Skeletal muscle cell (primary cell): ENCODE measurements around the gene CACNB1.
"Not testable (repeated sequence)": the region's sequence is repeated elsewhere in the genome, so short reads cannot be mapped to it uniquely, and the experiment has no call there.

Experiments used
- DNase-seq: peaks from one replicate; pipeline ENCODE4 v3.0.0-alpha.2; 2010; ENCODE audit warnings: low read depth
- H3K4me3 ChIP-seq: 2 replicates; pipeline ENCODE4 v1.5.1; 2011; ENCODE audit warnings: low read depth, mild to moderate bottlenecking, control low read depth, low read length, moderate library complexity

The CACNB1 gene

DNA sequence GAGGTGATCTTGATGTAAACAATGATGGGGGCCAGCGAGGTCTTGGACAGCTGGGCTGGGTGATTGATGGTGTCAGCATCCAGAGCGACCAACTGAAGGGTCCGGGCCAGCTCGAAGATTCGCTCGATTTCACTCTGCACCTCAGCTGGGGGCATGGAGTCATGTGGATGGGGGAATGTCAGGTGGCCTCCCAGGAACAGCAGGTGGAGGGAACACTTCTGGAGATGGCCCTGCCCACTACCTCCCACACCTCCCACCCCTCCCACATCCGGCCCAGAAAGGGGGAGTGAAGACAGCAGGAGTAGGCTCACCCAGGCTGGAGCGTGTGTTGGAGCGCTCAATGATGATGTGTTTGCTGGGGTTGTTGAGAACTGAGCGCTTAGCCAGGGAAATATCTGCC, 13.7 kb downstream of the CACNB1 start:
- DNase-seq: no peak
- H3K4me3 ChIP-seq: no peak overlapping the region

DNA sequence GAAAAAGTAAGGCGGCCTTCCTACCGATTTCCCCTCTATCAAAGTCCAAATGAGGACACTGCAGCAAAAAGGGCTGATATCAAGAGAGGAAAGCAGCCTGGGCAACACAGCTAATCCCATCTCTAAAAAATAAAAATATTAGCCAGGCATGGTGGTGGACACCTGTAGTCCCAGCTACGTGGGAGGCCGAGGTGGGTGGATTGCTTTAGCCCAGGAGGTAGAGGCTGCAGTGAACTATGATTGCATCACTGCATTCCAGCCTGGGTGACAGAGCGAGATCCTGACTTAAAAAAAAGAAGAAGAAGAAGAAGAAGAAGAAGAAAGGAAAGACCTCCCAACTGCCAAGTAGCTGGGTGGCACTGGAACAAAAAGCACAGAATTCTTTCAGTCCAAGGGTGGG, 14.4 kb downstream of the CACNB1 start:
- no peak overlapping the region for H3K4me3 ChIP-seq
- DNase-seq: no peak

DNA sequence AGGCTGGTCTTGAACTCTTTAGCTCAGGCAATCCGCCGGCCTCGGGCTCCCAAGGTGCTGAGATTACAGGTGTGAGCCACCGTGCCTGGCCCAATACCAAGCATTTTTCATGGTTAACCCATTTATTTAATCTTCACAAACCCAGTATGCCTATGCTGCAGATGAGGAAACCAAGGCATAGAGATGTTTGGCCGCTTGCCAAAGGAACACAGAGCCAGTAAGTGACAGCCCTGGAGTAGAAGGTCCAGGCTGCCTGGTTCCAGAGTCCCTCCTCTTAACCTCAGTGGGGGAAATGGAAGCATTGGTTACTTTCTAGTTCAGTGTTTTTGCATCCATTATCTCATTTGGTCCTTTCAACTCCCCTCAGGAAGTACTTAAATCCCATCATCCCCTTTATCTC, 16.2 kb downstream of the CACNB1 start:
- DNase-seq: no peak
- no peak overlapping the region for H3K4me3 ChIP-seq

DNA sequence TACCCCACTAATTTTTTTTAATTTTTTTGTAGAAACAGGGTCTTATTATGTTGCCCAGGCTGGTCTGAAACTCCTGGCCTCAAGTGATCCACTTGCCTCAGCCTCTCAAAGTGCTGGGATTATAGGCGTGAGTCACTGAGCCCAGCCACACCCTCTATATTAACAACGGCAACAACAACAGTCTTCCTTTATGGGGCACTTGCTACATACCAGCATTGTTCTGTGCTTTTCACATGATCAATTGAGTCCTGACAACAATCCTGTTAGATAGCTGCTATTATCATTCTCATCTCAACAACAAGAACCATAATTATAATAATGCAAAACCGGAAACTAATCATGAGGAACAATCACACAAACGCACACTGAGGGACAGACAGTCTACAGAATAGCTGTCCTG, 18.9 kb downstream of the CACNB1 start:
- H3K4me3 ChIP-seq: no peak overlapping the region
- DNase-seq: no peak

DNA sequence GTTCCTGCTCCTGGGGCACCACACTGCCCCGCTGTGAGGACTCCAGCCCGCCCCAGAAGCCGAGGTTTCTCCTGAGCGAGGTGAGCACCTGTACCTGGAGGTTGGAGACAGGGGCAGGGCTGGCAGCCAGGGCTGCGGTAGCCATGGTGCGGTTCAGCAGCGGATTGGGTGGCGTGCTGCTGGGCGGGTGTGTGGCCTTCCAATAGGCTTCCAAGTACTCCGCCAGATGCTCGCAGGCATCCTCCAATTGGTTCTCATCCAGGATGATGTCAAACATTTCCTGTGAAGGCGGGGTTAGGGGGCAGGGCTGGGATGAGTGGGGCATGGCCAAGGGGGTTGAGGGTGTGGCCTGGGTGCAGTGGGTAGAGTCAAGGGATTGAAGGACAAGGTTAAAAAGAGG, 20.2 kb downstream of the CACNB1 start:
- no peak for DNase-seq

DNA sequence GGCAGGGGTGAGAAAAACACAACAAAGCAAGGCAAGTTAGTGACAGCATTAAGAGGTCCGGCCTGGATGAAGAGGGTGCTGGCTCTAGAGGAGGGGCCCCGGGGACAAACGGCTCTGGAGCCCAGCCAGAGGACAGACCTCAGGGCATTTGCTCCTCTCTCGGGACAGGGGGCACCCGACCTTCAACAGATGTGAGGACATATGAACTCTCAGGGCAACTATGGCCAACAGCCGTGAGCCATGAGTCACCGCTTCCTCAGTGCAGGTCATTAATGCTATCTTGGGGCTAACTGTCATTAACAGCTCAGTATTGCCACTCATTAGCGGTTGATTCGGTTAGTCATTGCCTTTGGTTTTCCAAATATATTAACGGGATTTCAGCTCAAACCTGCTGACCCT, 21.8 kb downstream of the CACNB1 start:
- no peak for DNase-seq
- no peak overlapping the region for H3K4me3 ChIP-seq

More for the DNA sequence above, 20.2 kb downstream of the CACNB1 start:
- H3K4me3 ChIP-seq: no peak overlapping the region

DNA sequence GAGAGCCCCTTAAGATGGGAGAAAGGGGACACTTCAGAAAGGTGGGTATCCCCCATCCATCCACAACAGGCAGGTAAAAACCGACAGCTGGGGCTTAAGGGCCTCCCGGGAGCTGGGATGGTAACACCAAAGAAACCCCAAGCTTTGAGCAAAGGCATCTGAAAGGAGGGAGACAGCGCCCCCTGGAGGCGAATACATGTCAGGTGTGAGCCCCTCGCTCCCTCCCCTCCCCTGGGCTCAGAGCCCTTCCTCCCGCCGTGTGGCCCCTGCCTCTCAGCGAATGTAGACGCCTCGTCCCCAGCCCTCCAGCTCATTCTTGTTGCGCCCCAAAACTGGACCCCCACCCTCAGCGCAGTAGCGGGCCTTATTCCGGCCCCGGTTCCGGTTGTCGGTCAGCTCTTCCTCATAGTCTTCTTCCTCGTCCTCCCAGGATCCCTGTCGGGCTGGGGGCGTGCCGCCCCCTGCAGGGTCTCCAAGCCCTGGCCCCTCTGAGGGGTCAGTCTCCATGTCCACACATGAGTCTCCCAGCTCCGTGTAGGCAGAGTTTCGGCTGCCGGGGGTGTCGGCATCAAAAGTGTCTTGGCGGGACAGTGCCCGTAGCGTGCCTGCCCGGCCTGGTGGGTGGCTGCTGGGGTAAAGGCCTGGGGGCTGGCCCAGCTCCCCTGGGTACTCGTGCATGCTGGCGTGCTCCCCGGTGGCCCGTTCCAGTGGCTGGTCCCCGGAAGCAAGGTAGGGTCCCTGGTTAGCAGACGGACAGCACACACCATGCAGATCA, 22.4 kb downstream of the CACNB1 start:
- H3K4me3 ChIP-seq: no peak overlapping the region
- no peak for DNase-seq

DNA sequence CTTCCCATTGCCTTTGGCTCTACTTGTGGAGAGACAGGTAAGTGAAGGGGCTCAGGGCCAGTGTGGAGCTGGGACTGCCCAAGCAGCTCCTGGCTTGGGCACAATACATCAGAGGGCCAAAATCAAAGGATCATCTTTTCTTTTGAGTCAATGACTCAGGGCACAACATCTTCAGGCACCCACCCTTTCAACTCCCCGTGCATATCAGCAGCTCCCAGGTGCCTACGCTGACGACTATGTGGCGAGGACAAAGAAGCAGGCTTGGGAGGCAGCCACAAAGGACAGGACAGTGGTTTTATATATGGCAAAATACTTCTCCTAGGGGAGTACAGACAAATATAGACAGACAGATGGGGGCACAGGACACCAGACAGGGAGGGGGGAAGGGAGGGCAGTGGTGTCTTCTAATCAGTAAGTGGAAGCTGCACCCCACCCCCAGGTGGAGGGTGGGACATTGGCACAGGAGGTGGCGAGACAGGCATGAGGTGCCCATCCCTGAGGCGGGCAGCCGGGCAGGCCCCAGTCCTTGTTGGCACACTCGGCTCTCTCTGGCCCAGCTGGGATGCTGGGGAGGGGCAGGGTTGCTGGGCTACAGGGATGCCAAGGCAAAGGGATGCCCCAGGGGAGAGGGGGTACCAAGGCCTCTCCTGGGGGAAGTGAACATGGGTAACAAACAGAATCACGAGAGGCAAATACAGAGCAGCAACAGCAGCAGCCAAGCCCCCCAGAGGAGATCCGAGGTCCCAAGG, 23.8 kb downstream of the CACNB1 start:
- H3K4me3 ChIP-seq: no peak overlapping the region
- no peak for DNase-seq

DNA sequence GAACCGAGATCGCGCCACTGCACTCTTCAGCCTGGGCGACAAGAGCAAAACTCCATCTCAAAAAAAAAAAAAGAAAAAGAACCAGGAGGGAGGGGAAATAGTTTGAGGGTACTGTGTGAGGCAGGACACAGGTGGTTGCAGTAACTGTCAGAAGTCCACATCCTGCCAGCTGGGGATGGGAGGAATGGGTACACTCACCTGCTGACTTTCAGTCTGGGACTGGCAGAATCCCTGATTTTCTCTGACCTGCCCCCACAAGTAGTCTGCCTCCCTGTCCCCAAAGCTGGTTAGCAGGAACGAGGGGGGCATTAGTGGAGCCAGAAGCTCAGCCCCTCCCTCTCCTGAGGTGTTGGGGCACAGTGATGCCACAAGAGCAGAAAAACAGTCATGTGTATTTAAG, 24.4 kb downstream of the CACNB1 start:
- DNase-seq: no peak

DNA sequence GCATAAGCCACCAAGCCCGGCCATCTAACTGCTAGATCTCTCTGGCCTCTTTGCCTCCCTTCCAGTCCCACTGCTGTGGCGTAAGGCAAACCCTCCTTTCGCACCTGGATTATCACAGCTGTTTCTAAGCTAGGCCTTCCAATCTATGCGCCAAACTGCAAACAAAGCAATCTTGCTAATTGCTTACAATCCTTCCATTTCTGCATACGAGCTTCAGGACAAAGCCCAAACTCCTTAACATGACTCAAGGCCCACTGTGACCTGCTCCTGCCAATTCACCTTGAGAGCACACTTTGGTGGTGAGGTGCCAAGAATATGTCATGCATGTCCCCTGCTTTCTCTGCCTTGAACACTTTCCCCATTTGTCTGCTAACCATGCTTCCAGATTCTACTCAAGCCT, 25.5 kb downstream of the CACNB1 start:
- DNase-seq: no peak
- no peak overlapping the region for H3K4me3 ChIP-seq

More for the DNA sequence above, 24.4 kb downstream of the CACNB1 start:
- H3K4me3 ChIP-seq: no peak overlapping the region

DNA sequence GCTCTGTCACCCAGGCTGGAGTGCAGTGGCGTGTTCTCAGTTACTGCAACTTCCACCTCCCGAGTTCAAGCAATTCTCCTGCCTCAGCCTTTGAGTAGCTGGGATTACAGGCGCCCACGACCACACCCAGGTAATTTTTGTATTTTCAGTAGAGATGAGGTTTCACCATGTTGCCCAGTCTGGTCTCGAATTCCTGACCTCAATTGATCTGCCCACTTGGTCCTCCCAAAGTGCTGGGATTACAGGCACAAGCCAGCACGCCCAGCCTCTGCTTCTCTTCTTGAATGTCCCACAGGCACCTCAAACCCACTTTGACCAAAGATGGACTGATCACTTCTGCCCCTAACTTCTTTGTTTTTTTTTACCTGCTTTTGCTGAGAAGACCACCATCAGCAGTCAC, 26.9 kb downstream of the CACNB1 start:
- H3K4me3 ChIP-seq: no peak overlapping the region
- DNase-seq: no peak

DNA sequence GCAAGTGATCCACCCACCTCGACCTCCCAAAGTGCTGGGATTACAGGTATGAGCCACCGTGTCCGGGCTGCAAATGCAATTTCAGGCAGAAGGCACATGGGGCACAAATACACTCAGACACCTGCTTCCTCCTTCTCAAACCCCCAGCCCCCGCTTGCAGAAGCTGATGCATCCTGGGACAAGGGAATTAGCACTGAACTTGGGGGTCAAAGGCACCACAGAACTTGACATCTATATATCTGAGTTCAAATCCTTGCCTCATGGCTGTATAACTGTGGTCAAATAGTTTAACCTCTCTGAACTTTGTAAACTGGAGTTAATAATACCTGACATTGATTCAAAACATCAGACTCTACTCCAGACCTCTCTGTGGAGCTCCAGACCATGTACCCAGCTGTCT, 27.4 kb downstream of the CACNB1 start:
- no peak overlapping the region for H3K4me3 ChIP-seq

DNA sequence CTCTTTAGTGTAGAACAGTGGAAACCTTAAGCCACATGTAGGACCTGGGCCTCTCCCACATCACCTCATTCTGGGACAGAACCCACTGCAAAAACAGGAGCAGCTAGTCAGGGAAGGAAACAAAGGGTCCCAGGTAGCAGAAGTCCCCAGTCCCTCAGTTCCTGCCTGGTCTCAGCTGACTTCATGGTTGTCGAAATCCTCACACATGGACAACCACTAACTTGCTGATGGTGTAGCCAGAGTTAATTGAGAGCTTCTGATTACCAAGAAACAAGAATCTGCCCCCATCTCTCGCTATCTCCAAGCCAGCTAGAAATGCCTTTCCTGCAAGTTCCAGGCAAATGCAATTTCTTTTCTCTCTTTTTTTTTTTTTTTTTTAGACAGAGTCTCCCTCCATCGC, 28.0 kb downstream of the CACNB1 start:
- H3K4me3 ChIP-seq: no peak overlapping the region
- DNase-seq: no peak

More for the DNA sequence above, 27.4 kb downstream of the CACNB1 start:
- no peak for DNase-seq

DNA sequence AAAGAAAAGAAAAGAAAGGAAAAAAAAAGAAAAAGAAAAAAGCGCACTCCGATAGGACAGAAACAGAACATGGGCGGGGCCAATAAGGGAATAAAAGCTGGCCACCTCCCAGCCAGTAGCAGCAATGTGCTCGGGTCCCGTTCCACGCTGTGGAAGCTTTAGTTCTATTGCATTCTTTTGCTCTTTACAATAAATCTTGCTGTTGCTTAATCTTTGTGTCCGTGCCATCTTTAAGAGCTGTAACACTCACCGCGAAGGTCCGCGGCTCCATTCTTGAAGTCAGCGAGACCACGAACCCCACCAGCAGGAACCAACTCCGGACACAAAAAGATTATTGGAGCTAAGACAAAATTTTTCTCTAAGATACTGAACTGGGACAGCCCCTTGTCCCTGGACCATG, 28.4 kb downstream of the CACNB1 start:
- no peak for DNase-seq
- H3K4me3 ChIP-seq: no peak overlapping the region

DNA sequence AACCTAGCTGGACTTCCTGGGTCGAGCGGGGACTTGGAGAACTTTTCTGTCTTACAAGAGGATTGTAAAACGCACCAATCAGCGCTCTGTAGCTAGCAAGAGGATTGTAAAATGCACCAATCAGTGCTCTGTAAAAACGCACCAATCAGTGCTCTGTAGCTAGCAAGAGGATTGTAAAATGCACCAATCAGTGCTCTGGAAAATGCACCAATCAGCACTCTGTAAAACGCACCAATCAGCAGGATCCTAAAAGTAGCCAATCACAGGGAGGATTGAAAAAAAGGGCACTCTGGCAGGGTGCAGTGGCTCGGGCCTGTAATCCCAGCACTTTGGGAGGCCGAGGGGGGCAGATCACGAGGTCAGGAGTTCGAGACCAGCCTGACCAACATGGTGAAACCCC, 29.0 kb downstream of the CACNB1 start:
- not testable (repeated sequence) for H3K4me3 ChIP-seq, DNase-seq

DNA sequence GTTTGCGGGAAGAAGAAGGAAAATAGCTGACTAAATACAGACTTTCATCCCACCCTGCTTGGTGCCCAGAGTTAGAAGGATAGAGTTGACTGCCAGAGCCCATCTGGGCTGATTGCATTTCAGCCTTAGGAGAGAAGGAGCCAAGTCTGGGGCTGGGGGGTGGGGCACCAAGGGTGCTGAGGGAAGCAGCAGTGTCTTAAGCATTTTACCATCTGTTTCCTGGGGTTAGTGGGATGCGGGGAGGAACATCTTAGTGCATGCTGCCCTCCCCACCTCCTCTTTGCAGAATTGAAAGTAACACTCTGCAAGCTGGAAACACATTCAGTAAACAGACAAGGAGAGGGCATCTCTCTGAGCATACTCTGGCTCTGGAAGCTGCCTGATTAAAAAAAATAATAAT, 30.0 kb downstream of the CACNB1 start:
- H3K4me3 ChIP-seq: no peak overlapping the region
- DNase-seq: no peak

DNA sequence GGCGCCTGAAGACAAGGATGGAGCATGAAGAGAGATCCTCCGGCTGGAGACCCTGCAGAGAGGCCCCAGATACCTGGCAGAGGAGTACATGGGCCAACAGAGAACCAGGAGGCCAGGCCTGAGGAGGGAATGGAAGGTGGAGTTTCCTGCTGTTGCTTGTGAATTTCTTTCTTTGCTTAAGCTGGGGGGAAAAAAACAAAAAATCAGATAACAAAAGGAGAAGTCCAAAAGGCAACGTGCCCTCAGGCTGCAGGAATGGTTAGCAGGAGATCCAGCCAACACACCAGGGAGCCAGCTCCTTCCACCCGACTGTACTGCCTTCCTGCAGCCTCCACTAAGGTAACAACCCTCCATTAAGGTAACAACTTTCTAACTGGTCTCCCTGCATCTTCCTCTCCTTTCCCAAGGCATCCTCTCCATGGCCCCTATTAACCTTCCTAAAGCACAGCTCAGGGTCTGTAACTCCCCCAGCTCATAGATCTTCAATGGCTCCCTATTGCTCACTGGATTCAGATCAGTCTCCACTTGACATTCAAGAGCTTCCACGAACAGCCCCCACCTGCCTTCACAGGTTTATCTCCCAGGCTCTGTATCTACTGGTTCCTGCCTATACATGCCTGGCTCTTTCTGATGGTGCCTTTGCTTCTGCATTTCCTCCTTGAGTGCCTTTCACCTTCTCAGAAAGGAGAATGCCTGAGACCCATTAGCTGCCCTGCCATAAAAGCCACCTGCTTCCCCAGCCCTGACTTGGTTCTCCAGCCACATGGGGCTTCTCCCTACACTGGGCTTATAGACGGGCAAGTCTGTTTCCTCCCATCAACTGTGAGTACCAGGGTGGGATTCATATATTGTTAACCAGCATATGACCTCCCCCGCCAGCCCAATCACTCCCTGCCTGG, 30.8 kb downstream of the CACNB1 start:
- no peak for DNase-seq
- H3K4me3 ChIP-seq: no peak overlapping the region

DNA sequence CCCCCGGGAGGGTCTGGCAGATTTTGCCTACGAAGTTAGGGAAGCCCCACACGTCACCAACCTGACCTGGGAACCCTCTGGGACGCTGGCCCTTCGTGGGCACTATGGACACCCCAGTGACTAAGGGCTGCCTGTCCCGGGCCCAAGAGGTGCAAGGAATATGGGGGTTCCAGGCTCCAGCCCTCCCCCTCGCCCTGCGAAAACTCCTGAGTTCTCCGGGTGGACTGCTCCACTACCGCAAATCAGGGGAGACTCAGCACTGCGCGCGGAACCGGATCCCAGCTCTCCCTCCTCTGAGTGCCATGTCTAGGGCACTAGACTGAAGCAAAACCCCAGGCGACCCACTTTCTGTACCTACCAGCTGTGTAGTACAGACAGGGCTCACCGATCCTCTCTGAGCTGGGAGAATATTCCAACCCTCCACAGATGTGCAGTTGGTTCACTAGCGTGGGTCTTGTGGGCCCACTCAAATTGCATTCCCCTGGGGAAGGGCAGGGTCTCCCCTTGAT, 31.6 kb downstream of the CACNB1 start, which contains the start of gene ARL5C:
Gene ARL5C, minus strand, starts transcription at position 321 of the 509 bp plus-strand sequence. CDS start 401 bp downstream, outside the sequence.
- DNase-seq: no peak
- peak within 1 kb of the TSS; percentile 44 for H3K4me3 ChIP-seq

DNA sequence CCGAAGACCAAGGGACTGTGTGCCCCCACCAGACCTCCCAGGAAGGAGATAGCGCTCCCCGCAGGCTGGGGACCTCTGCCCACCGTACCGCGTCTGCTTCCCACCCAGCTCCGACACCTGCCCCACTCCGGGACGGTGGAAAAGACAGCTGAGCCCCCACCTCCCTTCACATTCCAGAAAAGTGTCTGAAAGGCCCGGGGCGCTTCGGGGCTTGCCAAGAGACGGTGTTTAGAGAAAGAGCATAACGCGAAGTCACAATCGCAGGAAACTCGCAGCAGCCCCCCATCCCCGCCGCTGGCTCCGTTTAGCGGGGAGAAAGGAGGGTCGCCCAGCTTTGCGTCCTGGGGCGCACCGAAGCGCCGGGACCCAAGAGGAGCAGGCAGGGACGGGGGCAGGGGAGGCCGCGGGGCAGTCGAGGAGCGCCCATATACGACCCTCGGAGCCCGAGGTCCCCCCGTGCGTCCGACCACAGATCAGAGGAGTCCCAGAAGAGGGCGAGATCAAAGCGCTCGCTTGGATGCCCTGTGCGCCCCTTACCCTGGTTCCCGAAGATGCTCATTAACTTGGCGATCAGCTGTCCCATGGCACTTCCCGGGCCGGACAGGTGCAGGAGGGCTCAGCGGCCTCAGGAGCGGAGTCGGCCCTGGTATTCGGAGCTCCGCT, 32.2 kb downstream of the CACNB1 start:
- no peak for DNase-seq
- peak overlapping the region; percentile 44 for H3K4me3 ChIP-seq
